Nephron (organoid): ENCODE data around the gene BAZ1B.
"Not testable (repeated sequence)": the region's sequence is repeated elsewhere in the genome, so short reads cannot be mapped to it uniquely, and the experiment has no call there.

Experiments used
- H3K27ac Mint-ChIP-seq, 3 experiments: 2 replicates each; pipeline ENCODE4 v1.8.0; 2020; ENCODE audit warnings: mixed read lengths in 3 of 3, mild to moderate bottlenecking in 2 of 3, moderate library complexity in 1 of 3
- H3K27me3 Mint-ChIP-seq: 2 replicates; pipeline ENCODE4 v1.8.0; 2021; ENCODE audit warnings: low read depth, mild to moderate bottlenecking, moderate library complexity, mixed read lengths
- H3K36me3 Mint-ChIP-seq: 2 replicates; pipeline ENCODE4 v1.8.0; 2020; ENCODE audit warnings: low read depth, mixed read lengths
- H3K4me1 Mint-ChIP-seq: 2 replicates; pipeline ENCODE4 v1.8.0; 2020; ENCODE audit warnings: mixed read lengths
- H3K4me3 Mint-ChIP-seq, 3 experiments: 2 replicates each; pipeline ENCODE4 v1.8.0; 2020; ENCODE audit warnings: mild to moderate bottlenecking in 3 of 3, mixed read lengths in 3 of 3, moderate library complexity in 2 of 3
- H3K9me3 Mint-ChIP-seq: 2 replicates; pipeline ENCODE4 v1.8.0; 2020; ENCODE audit warnings: mixed read lengths
- CTCF ChIP-seq, 3 experiments: fragments of 200-600 bp; sonication (generic); IDR thresholded peaks; one replicate each; pipeline ENCODE4 v1.5.0; 2021; ENCODE audit warnings: antibody characterized with exemption in 3 of 3; ENCODE audit not compliant: unreplicated experiment in 3 of 3

The BAZ1B gene

GRCh38 chr7:73556208-73557107 is 34.4 kb upstream of the BAZ1B start:
- peak overlapping the region; percentile 82 to 90 (median 90) for H3K4me3 Mint-ChIP-seq
- peaks cover 4% of the 10 kb centered on the region for H3K27me3 Mint-ChIP-seq
- H3K9me3 Mint-ChIP-seq: no peaks in the 10 kb centered on the region
- TF ChIP-seq CTCF (IDR thresholded peaks at IDR 0.05; ENCODE audit: unreplicated experiment in 3 of 3): no peak
- H3K36me3 Mint-ChIP-seq: peaks cover 13% of the 10 kb centered on the region
- H3K4me1 Mint-ChIP-seq: peaks cover 28% of the 10 kb centered on the region
- peak overlapping the region; percentile 74 to 92 (median 81) for H3K27ac Mint-ChIP-seq

- no peak for TF ChIP-seq CTCF (IDR thresholded peaks at IDR 0.05; ENCODE audit: unreplicated experiment in 3 of 3)
- H3K36me3 Mint-ChIP-seq: peaks cover 18% of the 10 kb centered on the region
- H3K4me3 Mint-ChIP-seq: peak overlapping the region; percentile 82 to 90 (median 90)
- peak overlapping the region; percentile 44 to 81 (median 53) for H3K27ac Mint-ChIP-seq
- H3K4me1 Mint-ChIP-seq: peaks cover 25% of the 10 kb centered on the region
- H3K9me3 Mint-ChIP-seq: no peaks in the 10 kb centered on the region
- H3K27me3 Mint-ChIP-seq: peaks cover 4% of the 10 kb centered on the region
Observed at GRCh38 chr7:73555411-73555982, 33.4 kb upstream of the BAZ1B start.

GRCh38 chr7:73550093-73550492 is 28.0 kb upstream of the BAZ1B start:
- H3K4me3 Mint-ChIP-seq, H3K4me1 Mint-ChIP-seq, H3K27me3 Mint-ChIP-seq, H3K9me3 Mint-ChIP-seq, H3K27ac Mint-ChIP-seq: not testable (repeated sequence)
- H3K36me3 Mint-ChIP-seq: peaks cover 44% of the 10 kb centered on the region

- peak overlapping the region in 1 of 3 experiments; percentile 19 for H3K27ac Mint-ChIP-seq
- TF ChIP-seq CTCF (IDR thresholded peaks at IDR 0.05; ENCODE audit: unreplicated experiment in 3 of 3): no peak
- H3K4me3 Mint-ChIP-seq: no peak overlapping the region
- H3K27me3 Mint-ChIP-seq: no peaks in the 10 kb centered on the region
- H3K36me3 Mint-ChIP-seq: peaks cover 43% of the 10 kb centered on the region
- no peaks in the 10 kb centered on the region for H3K9me3 Mint-ChIP-seq
- H3K4me1 Mint-ChIP-seq: no peaks in the 10 kb centered on the region
Observed at GRCh38 chr7:73549176-73549575, 27.1 kb upstream of the BAZ1B start.

- no peak for TF ChIP-seq CTCF (IDR thresholded peaks at IDR 0.05; ENCODE audit: unreplicated experiment in 3 of 3)
- Mint-ChIP-seq H3K4me3 (no peak overlapping the region), H3K27ac (no peak overlapping the region), H3K9me3 (no peaks in the 10 kb centered on the region), H3K27me3 (no peaks in the 10 kb centered on the region), H3K4me1 (no peaks in the 10 kb centered on the region), H3K36me3 (peaks cover 46% of the 10 kb centered on the region)
Observed at GRCh38 chr7:73547841-73548240, 25.7 kb upstream of the BAZ1B start.

- Mint-ChIP-seq H3K9me3 (no peaks in the 10 kb centered on the region), H3K27ac (no peak overlapping the region)
Observed at GRCh38 chr7:73544678-73545077, 22.6 kb upstream of the BAZ1B start.

More at GRCh38 chr7:73544678-73545077, 22.6 kb upstream of the BAZ1B start:
- Mint-ChIP-seq H3K27me3 (no peaks in the 10 kb centered on the region), H3K4me3 (no peak overlapping the region), H3K36me3 (peaks cover 56% of the 10 kb centered on the region), H3K4me1 (no peaks in the 10 kb centered on the region)
- no peak for TF ChIP-seq CTCF (IDR thresholded peaks at IDR 0.05; ENCODE audit: unreplicated experiment in 3 of 3)
